HG02840 (cell line): ENCODE measurements around the gene SNCA.

Experiments used
- ATAC-seq: cut with Tn5 transposase; IDR thresholded peaks from one replicate; pipeline ENCODE4 v1.9.1; 2021; ENCODE audit warnings: mild to moderate bottlenecking, moderate library complexity, moderate number of reproducible peaks; ENCODE audit not compliant: unreplicated experiment, low FRiP score

Gene SNCA

DNA sequence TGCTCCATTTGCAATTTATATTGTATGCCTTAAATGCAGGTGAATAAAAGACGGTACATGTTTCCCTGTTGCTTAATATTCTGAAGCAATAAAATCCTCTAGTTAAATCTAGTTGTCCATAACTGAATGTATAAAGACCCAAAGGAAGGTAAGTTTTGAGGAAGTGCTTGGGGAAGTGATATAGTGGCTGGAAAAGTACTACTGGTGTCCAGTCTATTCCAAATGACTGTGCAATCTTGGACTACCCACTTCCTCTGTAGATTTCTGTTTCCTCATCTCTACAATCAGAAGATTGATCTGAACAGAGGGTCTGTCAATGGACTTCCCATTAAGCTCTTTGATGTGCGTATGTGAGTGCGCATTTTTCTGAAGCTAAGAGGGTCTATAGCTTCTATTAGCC, 17.0 kb downstream of the SNCA start:
- ATAC-seq: no peak

GRCh38 chr4:89814362-89814761, 22.6 kb downstream of the SNCA start:
- ATAC-seq: no peak

GRCh38 chr4:89813197-89813596, 23.8 kb downstream of the SNCA start:
- ATAC-seq: no peak

- no peak for ATAC-seq
Observed at GRCh38 chr4:89807441-89808140, 29.4 kb downstream of the SNCA start.

DNA sequence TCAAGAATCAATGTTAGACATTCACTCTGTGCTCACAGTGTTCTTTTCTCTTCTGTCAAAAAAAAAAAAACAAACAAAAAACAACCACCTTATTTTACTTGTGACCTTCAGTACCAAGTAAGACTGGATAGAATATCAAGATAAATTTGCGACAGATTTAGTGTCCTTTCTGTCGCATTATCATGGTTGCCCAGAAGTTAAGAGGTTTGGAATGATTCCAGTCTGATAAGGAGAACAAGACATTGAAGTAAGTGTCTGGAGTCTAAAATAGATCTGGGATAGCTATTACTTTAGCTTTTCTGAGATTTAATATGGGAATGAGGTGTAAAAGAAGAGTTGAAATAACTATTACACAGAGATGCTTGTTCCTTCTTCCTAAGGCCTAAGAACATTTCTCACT, 31.7 kb downstream of the SNCA start:
- no peak for ATAC-seq

- ATAC-seq: no peak
Observed at GRCh38 chr4:89803915-89804314, 33.0 kb downstream of the SNCA start.

GRCh38 chr4:89803036-89803435, 33.9 kb downstream of the SNCA start:
- ATAC-seq: no peak

- no peak for ATAC-seq
Observed at GRCh38 chr4:89800527-89801103, 36.3 kb downstream of the SNCA start.

- no peak for ATAC-seq
Observed at GRCh38 chr4:89800012-89800516, 36.9 kb downstream of the SNCA start.

- no peak for ATAC-seq
Observed at GRCh38 chr4:89799071-89799470, 37.9 kb downstream of the SNCA start.

- no peak for ATAC-seq
Observed at GRCh38 chr4:89797117-89797516, 39.8 kb downstream of the SNCA start.

GRCh38 chr4:89788206-89789072, 48.5 kb downstream of the SNCA start:
- ATAC-seq: no peak

GRCh38 chr4:89784686-89785231, 52.2 kb downstream of the SNCA start:
- ATAC-seq: no peak

GRCh38 chr4:89781321-89781720, 55.6 kb downstream of the SNCA start:
- no peak for ATAC-seq

DNA sequence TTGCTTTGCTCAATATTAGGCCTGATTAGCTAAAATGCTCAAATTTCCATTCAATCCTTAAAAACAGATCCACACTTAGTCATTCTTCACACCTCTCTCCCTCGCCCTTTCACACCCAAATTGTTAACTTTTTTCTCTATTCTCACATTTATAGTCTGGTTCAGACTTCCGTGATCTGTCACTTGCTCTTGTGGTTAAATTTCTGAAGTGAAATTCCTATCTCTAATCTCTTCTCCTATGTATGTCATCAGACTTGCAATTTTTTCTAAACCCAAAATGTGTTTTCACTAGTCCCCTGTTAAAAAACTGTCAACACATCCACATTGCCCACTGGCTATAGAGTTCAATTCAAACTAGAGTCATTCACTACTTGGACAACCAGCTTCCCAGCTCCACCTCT, 63.2 kb downstream of the SNCA start:
- no peak for ATAC-seq

- ATAC-seq: no peak
Observed at GRCh38 chr4:89769856-89770255, 67.1 kb downstream of the SNCA start.

DNA sequence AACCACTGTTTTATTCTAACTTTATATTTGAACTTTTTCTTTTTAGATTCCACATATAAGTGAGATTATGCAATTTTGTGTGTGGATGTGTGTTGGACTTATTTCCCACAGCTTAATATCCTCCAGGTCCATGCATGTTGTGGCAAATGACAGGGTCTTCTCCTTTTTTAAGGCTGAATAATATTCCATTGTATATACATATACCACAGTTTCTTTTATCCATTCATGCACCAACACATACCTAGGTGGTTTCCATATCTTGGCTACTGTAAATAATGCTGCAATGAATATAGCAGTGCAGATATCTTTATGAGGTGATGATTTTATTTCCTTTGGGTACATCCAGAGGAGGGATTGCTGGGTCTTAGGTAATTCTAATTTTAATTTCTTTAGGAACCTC, 69.0 kb downstream of the SNCA start:
- ATAC-seq: no peak

DNA sequence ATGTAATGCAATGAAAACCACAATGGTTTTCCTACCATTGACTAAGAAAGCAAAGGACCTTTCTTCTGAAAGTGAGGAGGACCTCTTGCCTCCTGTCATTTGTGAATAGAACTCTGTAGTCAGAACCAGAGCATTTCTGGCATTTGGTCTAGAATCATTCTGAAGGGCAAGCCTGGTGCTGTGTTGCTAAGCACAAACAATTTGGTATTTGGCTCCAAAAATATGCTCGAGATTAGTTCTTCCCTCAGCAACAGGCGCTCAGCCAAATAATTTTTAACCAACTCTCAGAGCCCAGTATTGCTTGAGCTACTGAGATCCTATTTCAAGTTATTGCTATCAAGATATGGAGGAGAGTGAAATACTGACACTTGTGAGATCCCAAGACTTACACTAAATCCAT, 71.0 kb downstream of the SNCA start:
- ATAC-seq: no peak

- ATAC-seq: no peak
Observed at GRCh38 chr4:89765528-89765927, 71.4 kb downstream of the SNCA start.

DNA sequence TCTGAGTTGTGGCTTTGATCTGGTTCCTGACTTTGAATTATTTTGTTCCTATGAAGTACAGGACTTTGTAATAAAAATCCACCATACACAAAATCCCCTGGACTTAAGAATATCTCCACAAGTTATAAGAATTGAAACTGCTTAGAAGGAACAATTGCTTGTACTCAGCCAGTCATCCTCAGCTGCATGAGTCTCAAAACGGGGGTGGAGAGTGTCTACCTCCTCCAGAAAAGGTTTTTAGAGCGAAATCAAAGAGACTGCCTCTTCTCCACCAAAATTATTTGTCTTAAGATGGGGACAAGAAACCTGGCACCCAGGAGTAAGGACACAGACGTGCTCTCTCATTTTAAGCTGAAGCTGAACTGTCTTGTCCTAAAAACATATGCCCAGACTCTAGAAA, 74.7 kb downstream of the SNCA start:
- ATAC-seq: no peak

DNA sequence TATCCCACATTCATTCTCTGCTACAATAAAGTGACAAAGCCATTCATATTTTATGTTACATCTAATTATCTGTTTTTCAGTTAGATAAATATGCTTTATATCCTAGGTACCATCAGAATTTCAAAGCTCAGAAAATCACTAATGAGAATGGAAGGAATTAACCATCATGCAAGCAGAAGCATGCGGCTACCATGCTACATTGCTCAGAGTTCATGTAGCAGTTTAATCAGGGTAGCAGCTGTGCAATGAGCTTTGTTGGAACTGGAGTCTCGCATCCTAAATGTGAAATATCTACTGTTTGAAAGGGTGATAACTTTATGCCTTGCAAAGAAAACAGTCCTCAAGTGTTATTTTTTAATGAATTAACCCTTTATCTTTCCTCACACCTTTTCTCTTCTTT, 77.5 kb downstream of the SNCA start:
- ATAC-seq: no peak
